Skeletal muscle satellite cell (primary cell): ENCODE data around the gene ASH1L.
"Not testable (repeated sequence)": the region's sequence is repeated elsewhere in the genome, so short reads cannot be mapped to it uniquely, and the experiment has no call there.

Source experiments
- H3K27me3 ChIP-seq: 2 replicates; pipeline ENCODE4 v1.7.0; 2013; ENCODE audit warnings: low read length; ENCODE audit not compliant: control insufficient read depth, insufficient read depth
- H3K36me3 ChIP-seq: 2 replicates; pipeline ENCODE4 v1.7.0; 2013; ENCODE audit warnings: mild to moderate bottlenecking, control low read depth, low read length; ENCODE audit not compliant: insufficient read depth
- H3K4me1 ChIP-seq: 2 replicates; pipeline ENCODE4 v1.7.0; 2013; ENCODE audit warnings: low read length; ENCODE audit not compliant: control insufficient read depth, insufficient read depth
- H3K4me2 ChIP-seq: 2 replicates; pipeline ENCODE4 v1.7.0; 2013; ENCODE audit warnings: mild to moderate bottlenecking, low read length
- H3K4me3 ChIP-seq: 2 replicates; pipeline ENCODE4 v1.7.0; 2013; ENCODE audit warnings: low read length
- H3K9ac ChIP-seq: 2 replicates; pipeline ENCODE4 v1.7.0; 2013; ENCODE audit warnings: mild to moderate bottlenecking, low read depth, low read length, moderate library complexity
- H3K9me3 ChIP-seq: replicated peaks from 2 replicates; pipeline ENCODE4 v1.7.0; 2013; ENCODE audit warnings: mild to moderate bottlenecking, control low read depth, low read length

ASH1L gene

DNA sequence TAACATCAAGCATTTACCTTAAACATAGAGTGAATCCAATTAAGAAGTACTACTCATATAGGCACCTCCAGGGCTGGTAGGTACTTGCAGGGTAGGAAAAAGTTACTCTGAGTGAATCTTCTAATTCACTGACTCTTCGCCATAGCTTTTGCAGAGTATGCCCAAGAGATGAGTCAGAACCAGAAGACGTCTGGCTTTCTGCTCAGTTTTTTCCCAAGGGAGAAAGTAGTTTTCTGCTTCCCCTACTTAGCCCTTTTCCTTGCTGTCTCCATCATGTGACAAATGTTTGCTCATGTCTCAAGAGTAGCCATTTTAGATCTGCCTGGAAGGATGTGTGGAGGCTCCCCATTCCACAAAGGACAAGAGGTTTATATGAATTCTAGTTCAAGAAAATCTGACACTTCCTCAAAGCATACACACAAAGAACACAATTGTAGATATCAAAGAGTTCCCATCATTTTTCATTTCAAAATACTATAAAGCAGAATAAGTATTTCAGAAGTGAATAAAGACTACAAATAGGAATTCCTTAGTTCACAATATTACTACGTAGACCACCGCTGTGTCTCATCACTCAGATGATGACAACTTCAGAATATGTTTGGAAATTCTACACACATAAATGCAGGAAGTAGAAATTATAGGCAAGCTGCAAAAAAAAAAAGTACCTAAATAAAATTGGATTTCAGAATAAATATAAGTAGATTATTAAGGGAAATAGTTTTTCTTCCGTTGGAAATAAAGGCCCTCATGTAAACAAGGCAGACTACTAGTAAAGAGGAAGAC is 98.5 kb downstream of the ASH1L start:
- Histone ChIP-seq H3K4me1 (peaks cover 38% of the 10 kb centered on the region), H3K9me3 (no peaks in the 10 kb centered on the region), H3K27me3 (no peaks in the 10 kb centered on the region), H3K4me2 (no peak overlapping the region), H3K36me3 (peaks cover 9% of the 10 kb centered on the region), H3K9ac (no peak overlapping the region), H3K4me3 (no peak overlapping the region)

DNA sequence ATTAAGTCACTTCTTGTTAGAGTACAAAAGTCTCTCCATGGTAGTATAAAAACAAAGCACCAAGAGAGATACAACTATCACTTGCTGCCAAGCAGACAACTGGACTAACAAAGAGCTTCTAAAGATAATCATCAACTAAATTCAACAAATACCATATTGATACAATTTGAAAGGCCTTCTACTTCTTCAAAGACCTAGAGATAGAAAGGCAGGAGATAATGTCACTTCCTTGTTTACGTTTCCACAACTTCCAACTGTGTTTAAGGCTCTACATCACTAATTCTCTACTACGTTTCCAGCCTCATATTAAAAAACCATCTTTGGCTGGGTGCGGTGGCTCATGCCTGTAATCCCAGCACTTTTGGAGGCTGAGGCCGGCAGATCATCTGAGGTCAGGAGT is 104.5 kb downstream of the ASH1L start:
- Histone ChIP-seq H3K4me1 (peaks cover 29% of the 10 kb centered on the region), H3K4me2 (no peak overlapping the region), H3K4me3 (no peak overlapping the region), H3K36me3 (peaks cover 12% of the 10 kb centered on the region), H3K9ac (no peak overlapping the region), H3K9me3 (no peaks in the 10 kb centered on the region), H3K27me3 (no peaks in the 10 kb centered on the region)

DNA sequence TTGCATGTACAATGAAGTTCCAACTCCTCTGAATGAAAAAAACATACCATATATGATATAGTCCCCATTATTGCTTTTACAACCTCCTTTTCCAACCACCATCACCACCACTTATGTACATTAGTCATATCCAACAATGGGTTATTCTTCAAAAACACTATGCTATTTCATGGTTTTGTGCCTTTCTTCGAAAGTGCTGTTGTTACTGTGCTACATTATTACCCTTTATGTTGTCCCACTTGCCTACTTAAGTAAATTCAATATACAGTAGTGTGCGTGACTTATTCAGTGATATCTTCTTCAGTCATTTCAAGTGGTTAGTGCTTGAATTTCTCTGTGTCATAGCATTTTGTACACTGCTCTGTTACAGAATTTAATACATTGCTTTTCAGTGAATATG is 105.3 kb downstream of the ASH1L start:
- H3K27me3 ChIP-seq, result no peaks in the 10 kb centered on the region
- H3K36me3 ChIP-seq, result peaks cover 9% of the 10 kb centered on the region
- H3K4me3 ChIP-seq, result no peak overlapping the region
- peaks cover 29% of the 10 kb centered on the region for H3K4me1 ChIP-seq
- H3K9me3 ChIP-seq, result no peaks in the 10 kb centered on the region
- no peak overlapping the region for H3K9ac ChIP-seq
- H3K4me2 ChIP-seq, result no peak overlapping the region

DNA sequence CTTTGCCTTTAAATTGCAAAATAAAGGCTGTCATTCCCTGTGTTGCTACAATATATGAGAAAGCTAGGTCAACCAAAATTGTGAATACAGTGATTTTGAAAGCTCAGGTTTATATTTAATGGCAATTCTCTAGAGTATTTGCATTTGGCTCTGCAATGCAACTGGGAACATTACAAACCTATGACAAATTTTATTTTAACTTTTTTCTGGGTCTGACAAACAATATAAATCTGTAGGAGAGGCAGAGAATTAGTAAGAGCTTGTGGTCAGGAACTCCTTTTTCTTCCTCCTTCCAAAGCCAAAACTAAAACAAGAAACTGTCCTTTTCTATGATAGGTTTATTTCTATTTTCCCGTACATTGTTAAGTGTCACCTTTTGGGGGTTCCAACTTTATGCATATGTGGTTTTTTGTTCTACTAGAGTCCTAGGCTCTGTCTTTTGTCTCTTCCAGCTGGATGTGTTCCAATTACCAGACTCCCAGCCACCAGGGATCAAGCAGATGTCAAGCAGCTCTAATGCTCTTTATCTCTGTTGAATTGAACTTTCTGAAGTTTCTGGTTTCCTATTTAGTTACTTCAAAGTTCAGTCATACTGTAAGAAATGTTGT is 106.9 kb downstream of the ASH1L start:
- Histone ChIP-seq H3K27me3 (no peaks in the 10 kb centered on the region), H3K36me3 (peaks cover 12% of the 10 kb centered on the region), H3K4me2 (peak overlapping the region; percentile 68), H3K4me3 (no peak overlapping the region), H3K9ac (peak overlapping the region; percentile 29), H3K4me1 (peaks cover 29% of the 10 kb centered on the region), H3K9me3 (no peaks in the 10 kb centered on the region)

DNA sequence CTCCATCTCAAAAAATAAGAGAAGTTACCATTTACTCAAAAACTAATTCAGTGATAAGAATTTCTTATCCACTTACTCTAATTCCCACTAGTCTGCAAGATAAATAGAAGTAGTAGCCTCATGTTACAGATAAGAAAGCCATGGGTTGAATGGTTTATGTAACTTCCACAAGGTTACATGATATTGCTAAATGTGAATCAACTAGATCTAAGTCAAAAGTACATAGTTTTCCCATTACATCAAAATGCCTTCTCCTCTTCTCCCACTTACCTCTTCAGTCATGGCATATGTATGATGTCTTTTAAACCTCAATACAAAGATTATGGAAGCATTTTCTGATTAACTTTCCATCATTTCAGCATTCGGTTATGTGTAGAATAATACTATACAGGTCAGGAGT is 108.5 kb downstream of the ASH1L start:
- Histone ChIP-seq H3K4me1 (peaks cover 29% of the 10 kb centered on the region), H3K9ac (no peak overlapping the region), H3K27me3 (no peaks in the 10 kb centered on the region), H3K9me3 (no peaks in the 10 kb centered on the region), H3K4me3 (no peak overlapping the region), H3K36me3 (peaks cover 15% of the 10 kb centered on the region), H3K4me2 (no peak overlapping the region)

DNA sequence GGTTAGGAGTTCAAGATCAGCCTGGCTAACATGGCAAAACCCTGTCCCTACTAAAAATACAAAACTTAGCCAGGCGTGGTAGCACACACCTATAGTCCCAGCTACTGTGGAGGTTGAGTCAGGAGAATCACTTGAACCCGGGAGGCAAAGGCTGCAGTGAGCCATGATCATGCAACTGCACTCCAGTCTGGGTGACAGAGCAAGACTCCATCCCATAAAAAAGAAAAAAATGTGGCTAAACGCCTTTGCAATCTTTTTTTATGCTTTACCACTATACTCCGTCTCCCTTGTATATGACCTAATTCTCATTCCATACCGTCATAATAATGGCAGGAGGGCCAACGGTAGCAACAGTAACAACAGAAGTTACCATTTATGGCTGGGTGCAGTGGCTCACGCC is 109.5 kb downstream of the ASH1L start:
- Histone ChIP-seq H3K36me3 (peaks cover 15% of the 10 kb centered on the region), H3K27me3 (no peaks in the 10 kb centered on the region), H3K9me3 (no peaks in the 10 kb centered on the region), H3K4me1 (peaks cover 29% of the 10 kb centered on the region), H3K4me3 (no peak overlapping the region), H3K4me2 (no peak overlapping the region), H3K9ac (no peak overlapping the region)

DNA sequence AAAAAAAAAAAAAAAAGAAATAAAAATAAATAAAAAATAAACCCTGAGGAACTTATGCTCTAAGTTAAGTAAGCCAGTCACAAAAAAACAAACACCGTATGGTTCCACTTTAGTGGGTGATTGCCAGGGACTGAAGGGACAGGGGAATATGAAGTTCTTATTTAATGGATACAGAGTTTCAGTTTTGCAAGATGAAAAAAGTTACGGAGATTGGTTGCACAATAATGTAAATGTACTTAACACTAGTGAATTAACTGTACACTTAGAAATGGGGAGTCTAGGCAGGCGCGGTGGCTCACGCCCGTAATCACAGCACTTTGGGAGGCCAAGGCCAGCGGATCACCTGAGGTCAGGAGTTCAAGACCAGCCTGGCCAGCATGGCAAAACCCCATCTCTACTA is 111.4 kb downstream of the ASH1L start:
- Histone ChIP-seq H3K9ac (no peak overlapping the region), H3K36me3 (peaks cover 15% of the 10 kb centered on the region), H3K4me1 (peaks cover 22% of the 10 kb centered on the region), H3K4me3 (no peak overlapping the region), H3K9me3 (no peaks in the 10 kb centered on the region), H3K27me3 (no peaks in the 10 kb centered on the region), H3K4me2 (no peak overlapping the region)

DNA sequence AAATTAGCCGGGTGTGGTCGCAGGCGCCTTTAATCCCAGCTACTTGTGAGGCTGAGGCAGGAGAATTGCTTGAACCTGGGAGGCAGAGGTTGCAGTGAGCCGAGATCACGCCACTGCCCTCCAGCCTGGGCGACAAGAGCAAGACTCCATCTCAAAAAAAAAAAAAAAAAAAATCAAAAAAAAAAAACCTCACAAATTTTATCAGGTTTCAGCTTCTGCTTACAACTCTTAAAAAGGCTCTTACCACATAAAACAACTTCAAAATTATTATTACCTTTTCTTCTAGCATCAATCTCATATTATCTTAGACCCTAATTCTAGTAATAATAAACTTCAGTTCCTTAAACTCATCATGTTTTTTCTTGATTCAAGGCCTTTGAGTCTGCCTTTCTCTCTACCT is 120.2 kb downstream of the ASH1L start:
- H3K27me3 ChIP-seq, H3K4me2 ChIP-seq, H3K9me3 ChIP-seq, H3K4me1 ChIP-seq, H3K9ac ChIP-seq, H3K36me3 ChIP-seq, H3K4me3 ChIP-seq: not testable (repeated sequence)

DNA sequence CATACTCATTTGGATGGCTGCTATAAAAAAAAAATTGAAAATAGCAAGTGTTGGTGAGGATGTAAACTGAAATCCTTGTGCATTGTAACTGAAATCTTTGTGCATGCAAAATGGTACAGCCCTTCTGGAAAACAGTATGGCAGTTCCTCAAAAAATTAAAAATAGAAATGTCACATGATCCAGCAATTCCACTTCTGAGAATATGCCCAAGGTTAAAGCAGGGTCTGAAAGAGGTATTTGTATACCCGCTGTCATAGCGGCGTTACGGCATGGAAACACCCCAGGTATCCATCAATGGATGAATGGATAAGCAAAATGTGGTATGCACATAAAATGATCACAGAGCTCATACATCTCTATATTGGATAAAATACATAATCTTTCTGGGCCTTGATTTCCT is 125.2 kb downstream of the ASH1L start:
- Histone ChIP-seq H3K9ac (no peak overlapping the region), H3K4me3 (no peak overlapping the region), H3K4me1 (peaks cover 5% of the 10 kb centered on the region), H3K9me3 (no peaks in the 10 kb centered on the region), H3K27me3 (no peaks in the 10 kb centered on the region), H3K4me2 (no peak overlapping the region), H3K36me3 (peaks cover 14% of the 10 kb centered on the region)

DNA sequence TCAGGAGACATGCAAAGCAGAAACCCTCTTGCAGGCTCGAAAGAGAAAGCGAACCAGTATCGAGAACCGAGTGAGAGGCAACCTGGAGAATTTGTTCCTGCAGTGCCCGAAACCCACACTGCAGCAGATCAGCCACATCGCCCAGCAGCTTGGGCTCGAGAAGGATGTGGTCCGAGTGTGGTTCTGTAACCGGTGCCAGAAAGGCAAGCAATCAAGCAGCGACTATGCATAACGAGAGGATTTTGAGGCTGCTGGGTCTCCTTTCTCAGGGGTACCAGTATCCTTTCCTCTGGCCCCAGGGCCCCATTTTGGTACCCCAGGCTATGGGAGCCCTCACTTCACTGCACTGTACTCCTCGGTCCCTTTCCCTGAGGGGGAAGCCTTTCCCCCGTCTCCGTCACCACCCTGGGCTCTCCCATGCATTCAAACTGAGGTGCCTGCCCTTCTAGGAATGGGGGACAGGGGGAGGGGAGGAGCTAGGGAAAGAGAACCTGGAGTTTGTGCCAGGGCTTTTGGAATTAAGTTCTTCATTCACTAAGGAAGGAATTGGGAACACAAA is 128.7 kb downstream of the ASH1L start:
- H3K4me2 ChIP-seq, H3K4me3 ChIP-seq, H3K4me1 ChIP-seq, H3K9ac ChIP-seq, H3K27me3 ChIP-seq, H3K9me3 ChIP-seq: not testable (repeated sequence)
- H3K36me3 ChIP-seq, result peaks cover 14% of the 10 kb centered on the region

DNA sequence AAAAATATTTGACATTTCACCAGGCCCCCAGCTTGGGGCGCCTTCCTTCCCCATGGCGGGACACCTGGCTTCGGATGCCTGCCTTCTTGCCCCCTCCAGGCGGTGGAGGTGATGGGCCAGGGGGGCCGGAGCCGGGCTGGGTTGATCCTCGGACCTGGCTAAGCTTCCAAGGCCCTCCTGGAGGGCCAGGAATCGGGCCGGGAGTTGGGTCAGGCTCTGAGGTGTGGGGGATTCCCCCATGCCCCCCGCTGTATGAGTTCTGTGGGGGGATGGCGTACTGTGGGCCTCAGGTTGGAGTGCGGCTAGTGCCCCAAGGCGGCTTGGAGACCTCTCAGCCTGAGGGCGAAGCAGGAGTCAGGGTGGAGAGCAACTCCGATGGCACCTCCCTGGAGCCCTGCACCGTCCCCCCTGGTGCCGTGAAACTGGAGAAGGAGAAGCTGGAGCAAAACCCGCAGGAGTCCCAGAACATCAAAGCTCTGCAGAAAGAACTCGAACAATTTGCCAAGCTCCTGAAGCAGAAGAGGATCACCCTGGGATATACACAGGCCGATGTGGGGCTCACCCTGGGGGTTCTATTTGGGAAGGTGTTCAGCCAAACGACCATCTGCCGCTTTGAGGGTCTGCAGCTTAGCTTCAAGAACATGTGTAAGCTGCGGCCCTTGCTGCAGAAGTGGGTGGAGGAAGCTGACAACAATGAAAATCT is 129.3 kb downstream of the ASH1L start:
- H3K4me2 ChIP-seq, H3K4me3 ChIP-seq, H3K27me3 ChIP-seq, H3K36me3 ChIP-seq, H3K4me1 ChIP-seq, H3K9ac ChIP-seq, H3K9me3 ChIP-seq: not testable (repeated sequence)
